COLO668 (cell line): ENCODE results near the gene LRRTM1.

ENCODE experiments used
- DNase-seq: peaks from one replicate; lab custom pipeline; 2025; ENCODE audit not compliant: unreplicated experiment; lab: John Stamatoyannopoulos, UW

The LRRTM1 gene

DNA sequence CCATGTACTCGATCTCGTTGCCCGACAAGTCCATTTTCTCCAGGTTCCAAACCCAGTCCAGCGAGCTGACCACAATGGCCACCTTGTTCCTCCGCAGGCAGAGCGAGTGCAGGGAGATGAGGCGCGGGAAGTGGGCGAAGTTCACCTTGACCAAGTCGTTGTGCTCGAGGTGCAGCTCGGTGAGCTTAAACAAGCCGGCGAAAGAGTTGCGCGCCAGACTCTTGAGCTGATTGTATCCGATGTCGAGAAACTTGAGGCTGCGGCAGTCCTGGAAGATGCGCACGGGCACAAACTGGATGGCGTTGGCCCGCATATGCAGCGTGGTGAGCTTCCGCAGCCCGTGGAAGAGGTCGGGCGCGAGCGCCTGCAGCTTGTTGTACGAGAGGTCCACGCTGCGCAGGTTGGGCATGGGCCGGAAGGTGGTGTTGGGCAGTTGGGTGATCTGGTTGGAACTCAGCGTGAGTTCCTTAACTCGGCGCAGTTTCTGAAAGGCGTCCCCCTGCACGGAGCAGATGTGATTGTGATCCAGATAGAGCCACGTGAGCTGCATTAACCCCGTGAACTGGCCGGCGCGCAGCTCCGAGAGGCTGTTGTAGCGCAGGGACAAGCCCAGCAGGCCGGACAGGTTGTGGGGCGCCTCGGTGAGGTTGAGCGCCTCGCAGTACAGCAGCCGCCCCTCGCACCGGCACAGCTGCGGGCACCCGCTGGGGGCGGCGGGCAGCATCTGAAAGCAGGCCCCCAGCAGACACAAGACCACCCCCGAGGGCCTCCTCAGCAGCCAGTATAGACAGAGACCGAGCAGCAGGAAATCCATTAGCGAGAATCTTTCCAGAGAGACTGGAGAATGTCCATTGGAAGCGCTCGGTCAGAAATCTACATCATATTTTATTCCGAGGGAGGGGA, 1.3 kb downstream of the LRRTM1 start:
- no peak for DNase-seq

DNA sequence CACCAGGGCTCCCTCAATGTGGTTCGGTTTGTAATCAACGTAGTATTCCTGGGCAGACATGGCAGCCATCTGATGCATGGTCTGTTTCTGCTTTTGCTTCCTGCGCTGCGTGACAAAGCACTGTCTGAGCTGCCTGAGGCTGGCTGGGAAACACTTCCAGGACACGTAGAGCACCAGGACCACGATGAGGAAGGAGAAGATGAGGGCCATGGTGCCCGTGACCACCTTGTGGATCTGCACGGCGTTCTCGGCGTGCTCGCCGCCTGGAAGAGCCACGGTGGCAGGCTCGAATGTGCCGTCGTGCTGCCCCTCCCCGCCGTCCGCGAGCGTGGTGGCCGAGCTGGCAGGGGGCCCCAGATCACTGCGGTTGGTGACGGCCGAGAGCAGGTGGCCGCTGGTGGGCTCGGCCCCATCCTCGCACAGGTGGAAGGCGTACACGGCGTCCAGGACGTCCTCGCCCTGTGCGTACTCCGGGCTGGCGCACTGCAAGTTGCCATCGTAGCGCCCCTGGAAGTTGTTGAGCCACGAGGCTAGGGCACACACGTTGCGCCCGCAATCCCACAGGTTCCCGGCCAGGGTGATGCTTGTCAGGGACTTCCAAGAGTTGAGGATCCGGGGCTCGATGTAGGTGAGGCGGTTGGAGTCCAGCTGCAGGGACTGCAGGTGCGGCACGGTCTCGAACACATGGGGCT, 2.1 kb downstream of the LRRTM1 start:
- no peak for DNase-seq

- no peak for DNase-seq
Observed at GRCh38 chr2:80302001-80302313, 2.6 kb downstream of the LRRTM1 start.

DNA sequence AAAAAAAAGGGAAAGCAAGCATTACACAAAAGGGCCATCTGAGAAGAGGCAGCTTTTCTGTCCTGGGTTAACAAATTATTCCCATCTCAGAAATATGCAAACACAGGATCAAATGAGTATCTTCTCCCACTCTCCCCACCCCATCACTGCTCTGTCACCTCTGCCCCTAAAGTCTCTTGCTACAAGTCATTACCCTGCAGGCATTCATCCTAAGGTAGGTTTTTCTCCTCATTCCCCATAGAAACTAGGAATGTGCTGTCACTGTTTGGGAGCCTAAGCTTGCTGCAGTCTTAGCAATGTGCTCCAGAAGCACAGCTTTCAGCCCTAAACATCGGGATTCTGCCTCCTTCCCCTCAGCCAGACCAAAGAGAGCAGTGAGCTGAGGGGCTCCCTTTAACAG, 3.6 kb downstream of the LRRTM1 start:
- no peak for DNase-seq

GRCh38 chr2:80300346-80300745, 4.2 kb downstream of the LRRTM1 start:
- no peak for DNase-seq

DNA sequence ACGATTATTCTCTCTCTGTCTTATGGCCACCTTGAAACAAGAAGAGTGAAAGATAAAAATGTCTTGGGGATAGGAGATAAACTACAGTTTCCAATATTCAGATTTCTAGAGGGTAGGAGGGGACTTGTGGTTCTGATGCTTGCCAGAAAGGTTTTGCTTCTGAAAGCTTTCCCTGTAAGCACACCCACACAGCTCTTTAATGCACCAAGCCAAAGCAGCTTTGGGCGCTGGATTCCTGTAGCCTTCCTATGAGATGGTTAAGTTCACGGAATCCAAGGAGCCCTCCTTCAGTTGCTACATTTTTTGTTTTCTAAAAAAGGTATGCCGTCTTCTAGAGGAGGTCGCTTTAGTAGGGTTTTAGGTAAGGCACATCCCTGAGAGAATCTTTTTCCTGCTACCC, 4.9 kb downstream of the LRRTM1 start:
- DNase-seq: no peak

- DNase-seq: no peak
Observed at GRCh38 chr2:80298954-80299353, 5.6 kb downstream of the LRRTM1 start.

GRCh38 chr2:80293039-80293438, 11.5 kb downstream of the LRRTM1 start:
- no peak for DNase-seq

DNA sequence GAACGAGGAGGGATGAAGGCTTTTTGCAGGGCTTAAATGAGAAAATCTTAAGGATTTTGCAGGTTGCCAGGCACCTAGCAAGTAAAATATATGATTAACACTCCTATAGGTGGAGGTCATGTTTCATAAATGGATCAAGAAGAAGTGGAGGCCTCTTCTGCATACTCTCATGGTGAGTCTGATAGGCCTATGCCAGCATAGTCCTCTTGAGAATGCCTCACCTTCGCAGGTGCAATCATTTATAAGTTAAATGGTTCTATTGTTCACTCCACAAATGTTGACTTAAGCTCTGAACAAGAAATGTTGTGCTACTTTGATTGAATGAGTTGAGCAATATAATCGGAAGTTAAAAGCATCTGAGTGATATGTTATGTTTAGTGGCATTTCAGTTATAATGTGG, 12.1 kb downstream of the LRRTM1 start:
- no peak for DNase-seq

GRCh38 chr2:80291656-80292055, 12.9 kb downstream of the LRRTM1 start:
- no peak for DNase-seq

DNA sequence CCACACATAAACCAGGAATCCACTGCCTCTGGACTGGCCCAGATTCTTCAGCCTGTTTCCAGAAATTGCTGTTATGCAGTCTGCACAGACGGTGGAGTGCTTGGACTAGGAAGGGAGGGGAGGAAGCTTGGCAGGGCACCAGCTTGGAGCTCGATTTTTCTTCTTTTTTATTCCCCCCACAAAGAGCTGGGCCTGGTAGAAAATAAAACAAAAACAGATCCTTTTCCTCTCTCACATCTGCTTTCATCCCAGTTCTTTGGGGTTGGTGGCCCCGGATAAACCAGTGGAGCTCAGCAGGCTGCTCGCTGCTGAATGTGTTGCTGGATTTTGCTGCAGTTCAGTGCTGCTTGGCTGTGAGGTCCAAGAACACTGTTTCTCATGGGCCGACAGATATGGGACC, 16.0 kb downstream of the LRRTM1 start:
- no peak for DNase-seq

DNA sequence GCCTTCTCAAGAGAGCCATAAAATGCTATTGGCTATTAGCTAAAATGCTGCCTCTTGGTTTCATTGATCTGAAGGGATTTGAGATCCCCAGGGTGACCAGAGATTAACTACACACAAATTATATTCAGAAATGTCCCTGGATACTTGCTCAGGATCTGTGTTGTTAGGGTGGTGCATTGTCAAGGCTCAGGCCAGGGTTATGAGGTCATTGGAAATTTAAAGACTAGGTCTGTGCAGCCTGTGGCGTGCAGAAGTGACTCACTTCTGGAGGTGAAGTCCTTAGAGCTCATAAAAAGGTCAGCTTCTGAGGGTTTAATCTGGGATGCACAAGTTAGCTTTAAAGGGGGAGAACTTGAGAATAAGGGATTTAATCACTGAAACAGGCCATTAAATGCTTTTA, 23.5 kb downstream of the LRRTM1 start:
- DNase-seq: no peak

- no peak for DNase-seq
Observed at GRCh38 chr2:80280598-80280997, 24.0 kb downstream of the LRRTM1 start.

GRCh38 chr2:80269806-80270205, 34.7 kb downstream of the LRRTM1 start:
- DNase-seq: no peak

DNA sequence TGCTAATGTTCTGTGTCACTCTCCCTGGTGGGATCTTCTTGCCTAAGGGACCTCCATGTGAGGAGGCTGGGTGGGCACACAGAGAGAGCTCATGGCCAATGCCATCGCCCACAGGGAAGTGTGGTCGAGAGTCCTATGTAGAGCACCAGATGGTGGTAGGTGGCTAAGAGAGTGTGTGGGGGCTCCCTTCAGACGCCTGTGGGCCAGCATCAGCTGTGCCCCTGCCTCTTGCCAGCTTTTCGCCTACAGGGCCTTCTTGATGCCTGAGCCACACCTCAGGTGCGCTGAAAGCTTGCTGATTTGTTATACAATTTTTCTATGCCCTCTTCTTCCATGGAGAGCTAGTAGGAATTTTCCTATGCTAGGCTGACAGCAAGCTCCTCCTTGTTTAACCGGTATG, 38.3 kb downstream of the LRRTM1 start:
- DNase-seq: no peak

DNA sequence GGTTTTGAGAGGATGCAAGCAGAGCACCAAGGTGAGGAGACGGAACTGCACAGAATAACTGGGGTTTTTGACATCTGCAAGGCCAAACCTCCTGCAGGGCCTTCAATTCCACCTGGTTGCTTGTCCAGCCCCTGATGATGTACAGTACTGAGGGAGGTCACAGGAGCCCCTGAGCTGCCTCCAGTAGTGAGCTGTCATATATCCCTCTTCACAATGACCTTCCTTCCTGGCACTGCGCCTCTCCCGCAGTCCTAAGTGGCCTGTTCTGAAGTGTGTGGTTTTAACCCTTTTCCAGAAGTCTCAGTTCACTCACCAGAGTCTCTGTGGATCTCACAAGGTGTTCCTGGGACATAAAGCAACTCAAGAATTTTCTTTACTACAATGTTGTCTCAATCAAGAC, 45.3 kb downstream of the LRRTM1 start:
- no peak for DNase-seq

DNA sequence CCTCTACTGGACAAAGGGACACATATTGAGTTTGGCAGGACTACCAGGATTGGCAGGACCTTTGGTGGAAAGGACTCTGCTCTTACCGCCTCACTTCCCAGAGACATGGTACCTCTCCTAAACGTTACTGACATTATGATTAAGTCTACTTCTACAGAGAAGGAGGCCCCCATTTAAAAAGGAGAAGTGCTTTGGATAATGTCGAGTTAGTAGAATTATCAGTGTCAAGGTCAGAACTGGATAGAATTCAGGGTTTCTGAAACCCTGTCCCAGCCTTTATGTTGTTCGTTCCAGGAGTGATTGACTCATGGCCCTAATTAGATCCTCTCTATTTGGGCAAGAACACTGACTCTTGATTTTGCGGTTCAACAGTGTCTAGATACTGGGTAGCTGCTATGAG, 45.8 kb downstream of the LRRTM1 start:
- DNase-seq: no peak

DNA sequence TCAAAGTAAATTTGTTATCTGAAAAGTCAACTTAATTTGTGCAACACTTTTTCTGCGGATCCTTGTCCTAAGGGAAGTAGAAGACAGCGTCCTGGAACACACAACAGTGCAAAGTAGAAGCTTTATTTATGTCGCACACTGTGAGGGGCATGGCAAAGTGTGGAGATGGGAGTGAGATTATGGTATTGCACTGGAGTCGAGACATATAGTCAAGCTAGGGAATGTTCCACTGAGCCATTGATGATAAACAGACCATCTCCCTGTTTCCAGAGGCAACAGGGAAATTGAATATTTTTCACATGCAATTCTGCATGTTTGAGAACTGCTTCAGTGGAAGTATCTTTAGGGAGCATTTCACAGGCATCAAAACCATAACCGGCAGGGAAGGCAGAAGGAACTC, 46.2 kb downstream of the LRRTM1 start:
- no peak for DNase-seq

- DNase-seq: no peak
Observed at GRCh38 chr2:80257450-80257849, 47.1 kb downstream of the LRRTM1 start.

DNA sequence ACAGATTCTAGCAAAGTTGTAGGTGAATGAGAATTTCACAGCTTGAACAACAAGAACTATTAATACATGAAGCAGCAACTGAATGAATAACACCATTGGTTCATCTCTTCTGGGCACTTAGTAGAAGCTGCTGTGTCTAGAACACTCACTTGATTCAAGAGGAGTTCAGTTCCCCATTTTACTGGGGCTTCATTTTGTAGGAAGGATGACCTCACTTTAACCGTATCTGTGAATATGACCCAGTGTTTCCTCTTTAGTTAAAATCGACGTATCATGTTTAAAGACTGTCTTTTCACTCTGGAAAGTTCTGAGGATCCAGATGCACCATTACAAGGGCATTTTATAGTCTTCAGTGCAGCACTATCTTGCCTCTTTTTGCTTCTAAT, 47.8 kb downstream of the LRRTM1 start:
- no peak for DNase-seq

- DNase-seq: no peak
Observed at GRCh38 chr2:80255918-80256781, 48.4 kb downstream of the LRRTM1 start.
